ENCODE results near the gene NAP1L4.

GRCh38 chr11:2908130-2908529 is 84.0 kb downstream of the NAP1L4 start:
- TF ChIP-seq, protein P1, sequence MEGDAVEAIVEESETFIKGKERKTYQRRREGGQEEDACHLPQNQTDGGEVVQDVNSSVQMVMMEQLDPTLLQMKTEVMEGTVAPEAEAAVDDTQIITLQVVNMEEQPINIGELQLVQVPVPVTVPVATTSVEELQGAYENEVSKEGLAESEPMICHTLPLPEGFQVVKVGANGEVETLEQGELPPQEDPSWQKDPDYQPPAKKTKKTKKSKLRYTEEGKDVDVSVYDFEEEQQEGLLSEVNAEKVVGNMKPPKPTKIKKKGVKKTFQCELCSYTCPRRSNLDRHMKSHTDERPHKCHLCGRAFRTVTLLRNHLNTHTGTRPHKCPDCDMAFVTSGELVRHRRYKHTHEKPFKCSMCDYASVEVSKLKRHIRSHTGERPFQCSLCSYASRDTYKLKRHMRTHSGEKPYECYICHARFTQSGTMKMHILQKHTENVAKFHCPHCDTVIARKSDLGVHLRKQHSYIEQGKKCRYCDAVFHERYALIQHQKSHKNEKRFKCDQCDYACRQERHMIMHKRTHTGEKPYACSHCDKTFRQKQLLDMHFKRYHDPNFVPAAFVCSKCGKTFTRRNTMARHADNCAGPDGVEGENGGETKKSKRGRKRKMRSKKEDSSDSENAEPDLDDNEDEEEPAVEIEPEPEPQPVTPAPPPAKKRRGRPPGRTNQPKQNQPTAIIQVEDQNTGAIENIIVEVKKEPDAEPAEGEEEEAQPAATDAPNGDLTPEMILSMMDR (IDR thresholded peaks at IDR 0.05) = no peak
- no peak for TF ChIP-seq ZFX (IDR thresholded peaks at IDR 0.05; ENCODE audit: borderline replicate concordance)

All from 22Rv1 (cell line).